GM13976 (cell line): ENCODE measurements around the gene FAM24A.

Experiments used
- DNase-seq: peaks from one replicate; pipeline ENCODE4 v3.0.0; 2012; ENCODE audit warnings: low spot score
- CTCF ChIP-seq: IDR thresholded peaks from 2 replicates; pipeline ENCODE4 v1.5.1; 2012; ENCODE audit warnings: borderline replicate concordance, mild to moderate bottlenecking; ENCODE audit not compliant: insufficient read depth; ENCODE audit errors: extremely low read depth, missing control alignments, control extremely low read depth
- in situ Hi-C: fragments of 300-500 bp; cut with MboI; formaldehyde crosslinking; loops from one replicate; pipeline ENCODE4 v1.12.0; 2022; ENCODE audit warnings: low sequenced_read_pairs, mixed read lengths, inconsistent platforms; ENCODE audit not compliant: unreplicated experiment

FAM24A gene

GRCh38 chr10:122957474-122957873, 47.1 kb downstream of the FAM24A start:
- DNase-seq, result no peak
- in situ Hi-C loops, result no loop called here
- no peak for TF ChIP-seq CTCF

GRCh38 chr10:122962405-122962804, 52.0 kb downstream of the FAM24A start:
- in situ Hi-C loops, result no loop called here
- TF ChIP-seq CTCF, result no peak
- no peak for DNase-seq
